Stomach smooth muscle (tissue), 2 donors: Measurements from ENCODE around the gene PDCD1.
"Not testable (repeated sequence)": the region's sequence is repeated elsewhere in the genome, so short reads cannot be mapped to it uniquely, and the experiment has no call there.

ENCODE experiments used
- H3K27ac ChIP-seq: one replicate; pipeline ENCODE4 v1.7.0; 2013; ENCODE audit warnings: mild to moderate bottlenecking, low read length, inconsistent platforms
- H3K27me3 ChIP-seq, 2 donors: one replicate each; pipeline ENCODE4 v1.7.0; 2013; ENCODE audit warnings: low read length in 2 of 2; ENCODE audit not compliant: insufficient read depth in 2 of 2, control insufficient read depth in 1 of 2
- H3K36me3 ChIP-seq, 2 donors: one replicate each; pipeline ENCODE4 v1.7.0; 2013; ENCODE audit warnings: low read length in 2 of 2; ENCODE audit not compliant: control insufficient read depth in 2 of 2, insufficient read depth in 2 of 2
- H3K4me1 ChIP-seq: one replicate; pipeline ENCODE4 v1.7.0; 2013; ENCODE audit warnings: low read length; ENCODE audit not compliant: control insufficient read depth, insufficient read depth
- H3K4me3 ChIP-seq, 2 donors: one replicate each; pipeline ENCODE4 v1.7.0; 2013; ENCODE audit warnings: low read length in 2 of 2
- H3K9ac ChIP-seq, 2 donors: one replicate each; pipeline ENCODE4 v1.7.0; 2013; ENCODE audit warnings: low read length in 2 of 2, mild to moderate bottlenecking in 1 of 2
- H3K9me3 ChIP-seq, 2 donors: one replicate each; pipeline ENCODE4 v1.7.0; 2013; ENCODE audit warnings: low read length in 2 of 2; ENCODE audit not compliant: control insufficient read depth in 2 of 2
- donor health status: healthy.
- donor health status: Pancreatic carcinoma.

The PDCD1 gene

DNA sequence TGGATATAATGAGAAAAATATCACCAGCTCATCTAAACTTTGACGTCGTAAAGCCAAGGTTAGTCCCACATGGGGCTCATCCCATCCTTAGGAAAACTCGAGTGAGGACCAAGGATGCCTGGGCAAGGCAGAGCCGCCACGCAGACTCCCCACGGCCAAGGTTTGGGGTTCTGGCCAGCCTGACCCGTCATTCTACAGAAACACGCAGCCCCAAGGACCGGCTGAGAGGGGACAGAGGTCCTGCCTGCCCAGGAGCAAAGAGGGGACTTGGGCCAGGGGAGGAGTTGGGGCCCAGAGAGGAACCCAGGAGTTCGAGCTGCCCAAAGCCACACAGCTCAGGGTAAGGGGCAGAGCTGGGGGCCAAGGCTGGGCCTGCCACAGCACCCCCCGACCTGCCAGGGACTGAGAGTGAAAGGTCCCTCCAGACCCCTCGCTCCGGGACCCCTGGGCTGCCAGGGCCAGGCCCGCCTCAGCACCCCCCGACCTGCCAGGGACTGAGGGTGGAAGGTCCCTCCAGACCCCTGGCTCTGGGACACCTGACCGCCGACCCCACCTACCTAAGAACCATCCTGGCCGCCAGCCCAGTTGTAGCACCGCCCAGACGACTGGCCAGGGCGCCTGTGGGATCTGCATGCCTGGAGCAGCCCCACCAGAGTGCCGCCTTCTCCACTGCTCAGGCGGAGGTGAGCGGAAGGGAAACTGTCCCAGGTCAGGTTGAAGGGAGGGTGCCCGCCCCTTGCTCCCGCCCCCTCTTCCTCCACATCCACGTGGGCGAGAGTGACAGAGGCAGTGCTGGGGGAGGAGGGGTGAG is at the start of gene PDCD1:
TSS of gene PDCD1 (minus strand) at position 689 of the 811 bp plus-strand sequence. CDS start at position 633, 56 bp downstream.
- no peak within 1 kb of the TSS for H3K27ac ChIP-seq

DNA sequence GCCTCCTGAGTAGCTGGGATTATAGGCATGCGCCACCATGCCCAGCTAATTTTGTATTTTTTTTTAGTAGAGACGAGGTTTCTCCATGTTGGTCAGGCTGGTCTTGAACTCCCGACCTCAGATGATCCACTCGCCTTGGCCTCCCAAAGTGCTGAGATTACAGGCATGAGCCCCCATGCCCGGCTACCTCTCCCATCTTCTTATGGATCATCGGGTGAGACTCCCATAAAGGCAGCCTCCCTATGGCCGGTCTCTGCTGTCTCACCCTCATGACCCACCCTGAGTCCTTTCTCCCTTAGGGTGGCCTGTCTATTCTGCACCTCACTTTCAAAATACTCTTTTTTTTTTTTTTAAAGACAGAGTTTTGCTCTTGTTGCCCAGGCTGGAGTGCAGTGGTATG is 49.1 kb upstream of the PDCD1 start:
- H3K4me1 ChIP-seq, H3K27me3 ChIP-seq, H3K9me3 ChIP-seq, H3K9ac ChIP-seq, H3K27ac ChIP-seq, H3K36me3 ChIP-seq, H3K4me3 ChIP-seq: not testable (repeated sequence)

More for the DNA sequence above, at the start of gene PDCD1:
- peak within 1 kb of the TSS in 1 of 2 donors; percentile 52 for H3K4me3 ChIP-seq
- H3K9ac ChIP-seq, result no peak within 1 kb of the TSS
- no peaks in the 10 kb centered on the region for H3K9me3 ChIP-seq
- peaks cover 18 to 31% of the 10 kb centered on the region in 2 donors for H3K27me3 ChIP-seq
- peaks cover 10% of the 10 kb centered on the region for H3K4me1 ChIP-seq
- H3K36me3 ChIP-seq, result no peaks in the 10 kb centered on the region

DNA sequence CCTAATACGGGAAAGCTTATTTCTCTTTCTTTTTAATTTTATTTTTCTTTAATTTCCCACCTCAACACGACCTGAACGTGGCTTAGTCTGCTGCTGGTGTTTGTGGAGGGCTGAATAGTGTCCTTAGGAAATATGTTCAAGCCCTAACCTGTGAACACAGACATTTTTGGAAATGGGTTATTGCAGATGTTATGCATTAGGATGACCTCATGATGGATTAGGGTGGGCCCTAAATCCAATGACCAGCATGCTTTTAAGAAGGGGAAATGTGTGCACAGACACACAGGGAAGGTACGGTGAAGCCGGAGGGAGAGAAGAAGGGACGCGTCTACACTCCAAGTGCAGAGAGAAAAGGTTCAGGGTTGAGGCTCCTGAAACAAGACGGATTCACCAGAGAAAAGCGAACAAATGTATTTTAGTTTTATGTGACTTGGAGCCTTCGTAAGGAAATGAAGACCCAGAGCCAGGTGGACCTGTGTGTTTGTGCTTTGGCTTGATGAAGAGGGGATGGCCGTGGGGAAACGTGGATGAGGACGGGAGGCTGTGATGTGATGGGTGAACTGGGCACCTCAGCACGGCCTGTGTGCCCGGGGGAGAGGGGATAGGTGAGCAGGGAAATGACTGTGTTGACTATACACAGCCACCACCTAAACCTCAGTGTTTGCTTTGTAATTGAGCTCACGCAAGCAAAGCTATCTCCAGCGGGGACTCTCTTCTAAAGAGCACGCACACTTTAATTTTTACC is 48.3 kb upstream of the PDCD1 start:
- H3K4me1 ChIP-seq, result peaks cover 4% of the 10 kb centered on the region

DNA sequence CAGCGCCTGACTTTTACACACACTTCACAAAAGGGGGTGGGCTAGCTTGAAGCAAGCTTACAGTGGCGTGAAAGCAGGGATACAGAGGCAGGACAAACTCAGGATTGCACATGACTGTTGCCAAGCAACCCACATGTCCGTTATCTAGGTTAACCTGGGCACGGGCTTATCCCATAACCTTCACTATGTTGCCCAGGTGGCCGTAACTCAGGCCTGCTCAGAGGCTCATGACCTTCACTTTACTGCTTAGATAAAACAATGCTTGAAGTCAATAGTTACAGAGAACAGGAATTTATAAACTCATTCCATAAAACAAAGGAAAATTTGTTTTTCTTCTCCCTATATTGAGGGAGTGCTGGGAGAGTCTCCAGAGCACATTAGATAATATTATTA is 47.7 kb upstream of the PDCD1 start:
- H3K9me3 ChIP-seq, H3K9ac ChIP-seq, H3K27me3 ChIP-seq, H3K36me3 ChIP-seq, H3K4me3 ChIP-seq, H3K4me1 ChIP-seq, H3K27ac ChIP-seq: not testable (repeated sequence)

More for the DNA sequence above, 48.3 kb upstream of the PDCD1 start:
- Histone ChIP-seq H3K36me3 (no peaks in the 10 kb centered on the region), H3K27ac (no peak overlapping the region), H3K4me3 (no peak overlapping the region), H3K9ac (no peak overlapping the region), H3K27me3 (peaks cover 0 to 3% of the 10 kb centered on the region in 2 donors), H3K9me3 (peaks cover 0 to under 1% of the 10 kb centered on the region in 2 donors)

DNA sequence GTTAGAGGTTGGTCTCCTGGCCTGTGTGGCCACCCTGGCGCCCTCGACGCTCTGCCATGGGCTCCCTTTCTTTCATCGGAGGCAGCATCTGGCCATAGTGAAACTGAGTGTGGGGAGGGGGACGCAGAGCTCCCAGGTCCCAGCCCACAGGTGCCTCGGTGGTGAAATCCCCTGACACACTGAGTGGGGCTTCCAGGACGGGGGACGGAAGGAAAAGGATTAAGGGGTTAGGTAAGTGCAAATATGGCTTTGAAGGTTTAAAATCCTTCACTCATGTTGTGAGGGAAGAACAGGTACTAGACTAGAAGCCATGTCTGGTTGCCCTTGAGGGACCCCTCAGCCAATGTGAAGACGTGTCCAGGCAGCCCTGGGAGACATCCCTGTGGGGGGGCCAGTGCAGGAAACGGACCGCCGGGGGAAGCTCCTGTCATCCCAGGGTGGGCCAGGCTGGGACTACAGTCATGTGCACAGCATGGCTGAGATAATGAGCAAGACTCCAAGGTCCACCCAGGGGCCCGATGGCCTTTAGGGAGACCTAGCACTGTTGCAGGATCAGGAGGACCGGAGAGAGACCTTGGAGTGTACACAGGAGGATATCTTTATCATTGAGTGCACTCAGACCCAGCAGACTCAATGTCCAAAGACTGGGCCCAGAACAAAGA is 47.2 kb upstream of the PDCD1 start:
- no peak overlapping the region for H3K4me3 ChIP-seq
- no peaks in the 10 kb centered on the region for H3K36me3 ChIP-seq
- no peaks in the 10 kb centered on the region for H3K9me3 ChIP-seq
- H3K27ac ChIP-seq, result no peak overlapping the region
- H3K27me3 ChIP-seq, result peaks cover 4 to 5% of the 10 kb centered on the region in 2 donors
- H3K4me1 ChIP-seq, result peaks cover 11% of the 10 kb centered on the region
- no peak overlapping the region for H3K9ac ChIP-seq

DNA sequence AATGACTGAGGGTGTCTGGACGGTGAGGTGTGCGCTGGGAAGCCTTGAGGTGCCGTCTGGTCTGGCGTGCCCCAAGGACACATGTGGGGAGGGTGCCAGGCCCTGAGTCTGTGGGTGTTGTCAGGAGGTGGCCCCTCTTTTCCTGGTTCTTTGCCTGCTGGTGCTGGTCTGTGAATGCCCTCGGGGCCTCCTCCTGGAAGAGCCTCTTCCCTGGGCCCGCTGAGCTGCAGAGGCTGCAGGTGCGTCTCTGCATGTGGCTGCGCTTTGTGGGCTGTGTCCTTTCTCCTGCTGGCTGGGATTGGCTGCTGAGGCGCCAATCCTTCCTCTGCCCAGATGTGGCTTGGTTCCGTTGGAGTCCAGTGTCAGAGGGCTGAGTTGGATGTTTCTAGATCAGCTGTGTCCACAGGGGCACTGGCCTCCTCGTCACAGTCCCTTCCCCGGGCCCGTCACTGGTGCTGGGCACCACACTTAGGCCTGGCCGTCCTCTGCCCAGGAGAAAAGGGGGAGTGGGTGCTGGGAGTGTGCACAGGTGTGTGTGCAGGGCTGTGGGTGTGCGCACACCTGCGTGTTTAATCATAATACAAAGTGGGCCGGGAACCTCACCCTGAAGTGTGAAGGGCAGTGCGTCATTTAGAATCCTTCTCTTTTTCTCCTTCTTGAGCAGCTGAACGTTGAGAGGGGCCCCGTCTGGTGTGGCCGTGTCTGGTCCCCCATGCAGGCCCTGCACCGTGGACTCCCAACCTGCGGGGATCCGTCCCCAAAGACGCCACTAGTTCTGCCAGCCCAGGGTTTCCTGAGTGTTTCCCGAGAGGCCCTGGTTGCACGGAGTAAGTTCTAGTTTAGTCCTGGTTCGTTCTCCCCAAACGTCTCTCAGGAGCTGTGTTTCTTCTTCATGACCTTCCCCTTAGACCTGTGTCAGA is 46.4 kb upstream of the PDCD1 start:
- no peak overlapping the region for H3K4me3 ChIP-seq
- H3K36me3 ChIP-seq, result no peaks in the 10 kb centered on the region
- H3K9me3 ChIP-seq, result no peaks in the 10 kb centered on the region
- peaks cover 10 to 12% of the 10 kb centered on the region in 2 donors for H3K27me3 ChIP-seq
- H3K4me1 ChIP-seq, result peaks cover 14% of the 10 kb centered on the region
- no peak overlapping the region for H3K27ac ChIP-seq
- H3K9ac ChIP-seq, result no peak overlapping the region

DNA sequence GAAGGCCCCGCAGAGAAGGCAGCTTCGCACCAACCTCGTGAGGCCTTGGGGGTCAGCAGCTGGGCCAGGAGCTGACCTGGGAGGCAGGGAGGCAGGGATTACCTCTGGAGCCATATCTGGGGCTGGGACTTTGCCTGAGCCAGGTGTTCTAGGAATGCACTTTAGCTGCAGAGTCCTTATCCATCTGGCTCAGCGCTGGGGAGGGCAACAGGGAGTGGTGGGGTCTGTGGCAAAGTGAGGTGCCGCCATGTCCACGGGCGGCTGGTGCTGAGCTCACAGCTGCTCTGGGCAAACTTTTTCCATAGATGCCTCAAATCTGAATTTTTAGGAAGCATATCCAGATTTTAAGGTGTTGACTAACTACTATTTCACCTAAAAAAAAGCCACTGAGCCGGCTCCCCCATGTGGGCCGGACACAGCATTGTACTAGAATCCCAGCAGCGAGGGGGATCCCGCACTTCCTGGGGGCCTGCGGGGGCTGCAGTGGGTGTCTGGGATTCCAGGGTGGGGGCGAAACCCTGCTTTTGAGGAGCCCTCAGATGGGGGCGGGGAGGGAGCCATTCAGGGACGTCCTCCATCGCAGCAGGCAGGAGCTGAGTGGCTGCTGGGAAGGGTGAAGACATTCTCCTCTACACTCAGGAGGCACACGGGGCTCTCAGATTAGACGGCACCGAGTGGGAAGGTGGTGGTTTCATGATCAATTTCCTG is 45.5 kb upstream of the PDCD1 start:
- H3K9me3 ChIP-seq, result no peaks in the 10 kb centered on the region
- H3K27me3 ChIP-seq, result peaks cover 10 to 14% of the 10 kb centered on the region in 2 donors
- no peaks in the 10 kb centered on the region for H3K36me3 ChIP-seq
- no peak overlapping the region for H3K9ac ChIP-seq
- H3K27ac ChIP-seq, result no peak overlapping the region
- no peak overlapping the region for H3K4me3 ChIP-seq
- peaks cover 15% of the 10 kb centered on the region for H3K4me1 ChIP-seq

DNA sequence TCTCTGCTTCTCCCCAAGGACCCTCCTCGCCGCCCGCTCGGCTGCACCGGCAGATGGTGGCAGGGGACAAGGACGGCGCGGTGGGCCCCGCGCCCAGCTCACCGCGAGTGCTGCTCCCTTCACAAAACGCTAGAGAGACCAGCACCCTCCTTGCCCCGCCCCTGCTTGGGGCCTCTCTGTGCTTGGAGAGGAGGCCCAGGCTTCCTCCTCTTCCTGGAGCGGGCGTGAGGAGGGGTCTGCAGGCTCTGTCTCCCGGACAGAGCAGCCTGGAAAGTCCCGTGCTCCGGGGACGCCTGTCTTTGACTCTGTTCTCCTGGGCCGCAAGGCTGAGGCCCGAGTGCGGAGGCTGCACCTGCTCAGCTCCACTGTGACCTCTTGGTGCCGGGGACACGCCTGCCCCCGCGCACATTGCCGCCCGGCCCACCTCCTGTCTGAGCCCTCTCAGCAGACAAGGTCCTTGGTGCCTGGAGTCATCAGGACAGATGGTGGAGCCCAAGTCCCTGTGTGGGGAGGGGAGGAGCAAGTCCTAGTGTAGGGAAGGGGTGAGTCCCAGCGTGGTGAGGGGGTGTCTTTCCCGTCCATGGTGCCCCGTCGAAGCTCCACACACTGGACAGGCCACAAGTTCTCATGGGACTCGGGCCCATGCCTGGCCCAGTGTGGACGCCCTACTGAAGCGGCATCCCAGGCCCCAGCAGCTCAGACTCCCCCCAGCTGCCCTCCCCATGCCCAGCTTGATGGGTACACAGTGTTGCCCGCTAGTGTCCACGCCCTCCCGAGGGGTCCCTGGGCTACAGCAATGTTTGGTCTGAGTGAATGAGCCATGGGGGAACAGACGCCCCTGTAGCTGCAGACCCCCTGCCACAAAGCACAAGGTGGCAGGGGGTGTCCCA is 44.7 kb upstream of the PDCD1 start:
- Histone ChIP-seq H3K36me3 (no peaks in the 10 kb centered on the region), H3K27ac (no peak overlapping the region), H3K27me3 (peaks cover 10 to 14% of the 10 kb centered on the region in 2 donors), H3K9me3 (no peaks in the 10 kb centered on the region), H3K4me3 (no peak overlapping the region), H3K4me1 (peaks cover 20% of the 10 kb centered on the region), H3K9ac (no peak overlapping the region)

DNA sequence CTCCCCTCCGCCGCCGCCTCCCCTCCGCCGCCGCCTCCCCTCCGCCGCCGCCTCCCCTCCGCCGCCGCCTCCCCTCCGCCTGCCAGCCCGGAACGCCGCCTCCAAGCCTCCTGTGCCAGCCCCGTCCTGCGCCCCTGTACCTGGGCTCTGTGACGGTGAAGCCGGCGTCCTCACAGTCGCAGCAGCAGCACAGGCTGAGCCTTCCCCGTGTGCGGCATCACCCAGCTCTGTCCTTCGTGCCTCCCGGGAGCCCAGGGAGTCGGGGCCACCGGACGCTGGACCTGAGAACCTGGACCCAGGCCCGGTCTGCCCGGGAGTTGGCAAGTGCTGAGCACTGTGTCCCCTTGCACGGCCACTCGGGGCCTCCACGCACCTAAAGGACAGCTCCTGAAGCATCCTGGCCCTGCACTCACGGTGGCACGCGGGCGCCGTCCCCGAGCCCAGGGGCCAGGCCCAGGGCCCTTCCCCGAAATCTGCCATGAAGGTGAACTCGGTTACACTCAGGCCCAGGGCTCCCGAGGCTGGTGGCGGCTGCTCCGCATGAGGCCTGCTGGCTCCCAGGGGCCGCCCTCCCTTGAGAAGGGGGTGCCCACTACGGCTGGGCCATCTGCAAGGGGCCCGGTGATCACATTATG is 43.8 kb upstream of the PDCD1 start:
- Histone ChIP-seq H3K4me3 (peak overlapping the region in 1 of 2 donors; percentile 52), H3K36me3 (no peaks in the 10 kb centered on the region), H3K9ac (no peak overlapping the region), H3K27ac (no peak overlapping the region), H3K9me3 (no peaks in the 10 kb centered on the region), H3K27me3 (peaks cover 10 to 14% of the 10 kb centered on the region in 2 donors), H3K4me1 (peaks cover 20% of the 10 kb centered on the region)
